ENCODE measurements around the gene SCN5A.

DNA sequence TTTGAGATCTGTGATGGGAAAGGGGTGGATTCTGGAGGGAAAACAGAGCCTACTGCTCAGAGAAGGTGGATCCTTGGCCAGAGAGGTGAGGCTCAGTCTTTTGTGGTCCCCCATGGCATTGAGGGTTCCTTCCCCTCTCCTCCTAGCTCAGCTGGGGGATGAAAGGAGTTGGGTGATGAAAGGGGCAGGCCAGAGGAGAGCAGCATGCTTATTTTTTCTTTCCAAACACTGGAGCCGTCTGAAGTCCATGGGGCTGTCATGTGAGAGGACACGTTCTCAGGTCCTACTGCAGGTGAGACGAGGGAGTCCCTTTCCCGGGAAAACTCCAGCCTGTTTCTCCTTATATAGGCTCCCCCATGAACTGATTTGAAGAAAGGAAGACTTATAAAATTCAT is 71.4 kb downstream of the SCN5A start:
- TF ChIP-seq POLR2A (IDR thresholded peaks at IDR 0.05; ENCODE audit: low read depth, low read length): no peak
- TF ChIP-seq TAF1 (IDR thresholded peaks at IDR 0.05; ENCODE audit: low read depth, low read length): no peak
- TF ChIP-seq POLR2AphosphoS5 (IDR thresholded peaks at IDR 0.05; ENCODE audit: low read depth, low read length): no peak
- TF ChIP-seq SPI1 (IDR thresholded peaks at IDR 0.05; ENCODE audit: low read depth, low read length): no peak
- no peak for TF ChIP-seq POU2F2 (IDR thresholded peaks at IDR 0.05; ENCODE audit: low read depth, low read length)

Data from GM12891 (cell line).